ENCODE results near the gene OBI1.

Gene OBI1

DNA sequence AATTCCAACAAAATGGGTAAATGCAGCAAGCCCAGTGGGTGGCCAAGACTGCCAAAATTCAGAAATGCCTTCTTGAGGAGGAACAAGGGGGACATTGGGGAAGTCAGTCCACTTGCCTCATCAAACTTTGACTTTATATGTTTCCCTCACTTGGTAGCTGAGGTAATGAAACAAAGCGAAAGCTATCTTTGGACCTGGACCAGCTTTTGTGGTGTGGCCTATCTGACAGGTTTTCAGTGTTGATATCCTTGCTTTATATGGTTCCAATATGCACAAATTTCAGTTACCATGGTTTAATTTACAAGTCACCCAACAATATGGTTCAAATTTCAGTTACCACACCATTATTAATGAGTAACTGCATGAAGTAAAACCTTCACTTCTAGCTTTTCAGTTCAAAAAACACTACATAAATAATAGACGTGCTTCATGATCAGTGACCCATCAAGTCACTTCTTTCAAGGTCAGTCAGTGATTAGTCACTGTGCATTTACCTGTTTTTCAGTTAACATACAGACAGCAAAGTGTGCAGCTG, 38.0 kb downstream of the OBI1 start:
- no peak overlapping the region for H3K4me3 ChIP-seq (ENCODE audit: low read depth, low read length)
- TF ChIP-seq, protein P1, sequence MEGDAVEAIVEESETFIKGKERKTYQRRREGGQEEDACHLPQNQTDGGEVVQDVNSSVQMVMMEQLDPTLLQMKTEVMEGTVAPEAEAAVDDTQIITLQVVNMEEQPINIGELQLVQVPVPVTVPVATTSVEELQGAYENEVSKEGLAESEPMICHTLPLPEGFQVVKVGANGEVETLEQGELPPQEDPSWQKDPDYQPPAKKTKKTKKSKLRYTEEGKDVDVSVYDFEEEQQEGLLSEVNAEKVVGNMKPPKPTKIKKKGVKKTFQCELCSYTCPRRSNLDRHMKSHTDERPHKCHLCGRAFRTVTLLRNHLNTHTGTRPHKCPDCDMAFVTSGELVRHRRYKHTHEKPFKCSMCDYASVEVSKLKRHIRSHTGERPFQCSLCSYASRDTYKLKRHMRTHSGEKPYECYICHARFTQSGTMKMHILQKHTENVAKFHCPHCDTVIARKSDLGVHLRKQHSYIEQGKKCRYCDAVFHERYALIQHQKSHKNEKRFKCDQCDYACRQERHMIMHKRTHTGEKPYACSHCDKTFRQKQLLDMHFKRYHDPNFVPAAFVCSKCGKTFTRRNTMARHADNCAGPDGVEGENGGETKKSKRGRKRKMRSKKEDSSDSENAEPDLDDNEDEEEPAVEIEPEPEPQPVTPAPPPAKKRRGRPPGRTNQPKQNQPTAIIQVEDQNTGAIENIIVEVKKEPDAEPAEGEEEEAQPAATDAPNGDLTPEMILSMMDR (IDR thresholded peaks at IDR 0.05; ENCODE audit: low read depth, low read length), result no peak

DNA sequence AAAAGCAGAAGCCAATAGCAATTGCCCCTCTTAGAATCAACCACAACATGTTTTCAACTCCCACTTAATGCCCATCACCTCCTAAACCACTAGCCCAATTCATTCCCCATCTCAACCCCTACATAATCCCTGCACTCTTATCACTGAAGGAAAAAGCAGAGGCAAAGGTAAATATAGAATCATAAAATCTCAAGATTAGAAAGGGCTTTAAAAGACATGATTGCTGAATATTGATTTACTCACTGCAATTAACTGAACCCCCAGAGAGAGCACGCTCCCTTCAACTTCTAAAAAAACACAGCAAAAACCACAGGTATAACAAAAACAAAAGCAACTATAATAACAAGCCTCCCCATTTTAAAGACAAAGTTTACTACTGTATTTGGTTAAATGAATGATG, 40.5 kb downstream of the OBI1 start:
- TF ChIP-seq, protein P1 (IDR thresholded peaks at IDR 0.05; ENCODE audit: low read depth, low read length), result no peak
- H3K4me3 ChIP-seq (ENCODE audit: low read depth, low read length), result no peak overlapping the region

DNA sequence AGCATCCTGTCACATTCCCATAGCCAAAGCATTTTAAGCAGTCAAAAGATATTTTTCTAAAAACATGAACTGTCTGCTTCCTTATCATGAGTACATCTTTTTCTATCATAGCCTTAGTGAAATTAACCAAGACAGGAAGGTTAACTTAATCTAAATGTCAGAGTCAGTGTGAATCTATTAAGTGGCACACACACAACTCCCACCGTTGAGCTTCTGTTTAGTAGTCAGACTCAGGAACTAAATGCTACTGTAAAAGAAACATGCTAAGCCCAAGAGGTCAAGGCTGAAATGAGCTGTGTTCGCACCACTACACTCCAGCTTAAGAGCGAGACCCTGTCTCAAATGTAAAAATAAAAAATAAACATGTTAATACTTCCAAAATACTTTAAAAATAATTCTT, 47.9 kb downstream of the OBI1 start:
- no peak overlapping the region for H3K4me3 ChIP-seq (ENCODE audit: low read depth, low read length)
- TF ChIP-seq, protein P1 (IDR thresholded peaks at IDR 0.05; ENCODE audit: low read depth, low read length), result no peak

DNA sequence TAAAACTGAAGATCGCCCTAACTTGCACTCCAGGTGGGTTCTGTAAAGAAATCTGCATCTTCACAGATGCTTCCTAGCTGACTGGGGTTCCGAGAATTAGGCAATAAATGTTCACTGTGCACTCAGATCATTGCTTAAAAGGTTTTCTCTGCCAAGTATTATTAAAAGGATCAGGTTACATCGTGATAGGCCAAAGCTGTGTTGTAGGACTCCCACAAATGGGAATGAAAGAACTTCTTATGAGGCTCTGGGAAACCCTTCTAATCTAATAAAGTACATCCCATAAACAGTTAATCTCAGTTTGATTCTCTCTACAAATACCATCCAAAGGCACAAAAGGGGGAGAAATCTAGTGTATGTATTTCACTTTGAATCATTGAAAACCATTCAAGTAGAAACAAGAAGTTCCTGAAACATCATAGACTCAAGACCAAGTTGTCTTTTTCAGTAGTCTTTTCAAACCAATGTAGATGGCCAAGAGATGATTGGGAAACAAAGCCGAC, 48.5 kb downstream of the OBI1 start:
- TF ChIP-seq, protein P1 (IDR thresholded peaks at IDR 0.05; ENCODE audit: low read depth, low read length), result no peak

DNA sequence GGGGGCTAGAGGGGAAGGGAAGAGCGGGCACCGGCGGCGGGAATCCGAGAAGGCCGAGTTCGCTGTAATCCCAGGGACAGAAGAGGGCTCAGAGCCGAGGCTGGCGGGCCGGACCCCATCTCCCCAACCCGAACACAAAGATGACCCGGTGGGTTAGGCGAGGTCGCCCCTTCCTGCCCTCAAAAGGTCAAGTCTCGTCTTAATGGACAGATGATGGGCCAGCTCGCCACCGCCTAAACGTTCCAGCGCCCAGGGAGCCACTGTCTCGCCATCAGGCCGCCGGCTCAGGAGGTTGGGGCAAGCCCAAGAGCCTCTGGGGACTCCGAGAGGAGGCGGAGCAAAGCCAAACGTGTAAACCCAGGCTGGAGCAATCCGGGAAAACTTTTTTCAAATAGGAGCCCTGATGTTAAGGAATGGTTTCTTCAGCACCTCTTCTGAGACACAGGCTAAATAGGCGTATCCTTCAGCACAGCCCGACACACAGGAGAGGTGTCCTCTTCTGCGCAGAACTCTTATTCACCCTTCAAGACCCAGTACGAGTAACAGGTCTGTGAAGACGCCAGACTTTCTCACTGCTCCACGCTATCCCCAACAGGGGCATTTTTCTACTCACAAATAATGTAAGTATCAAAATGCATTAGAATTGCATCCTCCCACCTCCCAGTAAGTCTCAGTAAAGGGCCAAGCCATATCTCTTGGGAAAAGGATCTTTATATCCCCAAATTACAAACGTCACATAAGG, 49.3 kb downstream of the OBI1 start:
- peak overlapping the region; percentile 56 for H3K4me3 ChIP-seq (ENCODE audit: low read depth, low read length)
- TF ChIP-seq, protein P1 (IDR thresholded peaks at IDR 0.05; ENCODE audit: low read depth, low read length), result no peak

More for the DNA sequence above, 48.5 kb downstream of the OBI1 start:
- H3K4me3 ChIP-seq (ENCODE audit: low read depth, low read length), result no peak overlapping the region

DNA sequence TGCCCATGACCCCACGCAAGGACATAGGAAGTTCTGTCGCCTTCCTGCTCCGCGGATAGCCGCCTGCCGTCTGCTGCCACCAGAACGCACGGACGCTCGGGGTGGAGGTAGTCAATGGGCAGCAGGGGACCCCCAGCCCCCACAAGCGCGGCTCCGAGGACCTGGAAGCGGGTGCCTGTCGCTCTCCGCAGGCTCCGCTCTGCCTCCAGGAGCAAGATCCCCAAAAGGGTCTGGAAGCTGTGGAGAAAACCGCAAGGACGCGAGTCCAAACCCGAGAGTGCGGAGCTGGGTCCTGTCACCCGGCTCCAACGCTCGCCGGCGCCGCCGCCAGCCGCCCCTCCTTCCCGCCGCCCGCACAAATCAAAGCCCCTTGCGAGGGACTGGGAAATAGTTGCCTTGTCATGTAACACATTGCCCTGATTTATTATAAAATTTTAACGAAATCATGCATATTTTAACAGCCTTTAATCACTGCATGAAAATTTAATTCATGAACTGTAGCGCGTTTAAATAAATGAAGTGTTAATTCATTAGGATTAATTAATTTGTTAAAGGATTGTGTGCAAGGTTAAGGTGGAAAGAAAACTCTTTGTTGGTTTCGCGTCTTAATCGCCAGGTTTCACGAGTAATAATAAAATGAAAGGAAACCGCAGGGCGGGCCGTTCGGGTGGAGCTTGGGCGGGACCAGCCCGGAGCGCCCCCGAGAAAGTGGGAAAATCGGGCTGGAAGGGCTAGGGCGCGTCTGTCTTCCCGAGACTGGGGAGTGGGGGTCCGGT, 50.1 kb downstream of the OBI1 start:
- TF ChIP-seq, protein P1 (IDR thresholded peaks at IDR 0.05; ENCODE audit: low read depth, low read length), result no peak
- peak overlapping the region; percentile 56 for H3K4me3 ChIP-seq (ENCODE audit: low read depth, low read length)

Data from WI38 (cell line).